Measurements from ENCODE around the gene CA10. TPM values are rescaled to one million over a fixed set of nuclear protein-coding genes. Genes with fewer than 3 reads are reported as not detected.

CA10 gene
- total RNA-seq, 1 experiment from 2014 or later, result not detected

- in situ Hi-C loops (cut with HindIII; ENCODE audit: low sequenced_read_pairs), result no loop called here
- no peak for DNase-seq (ENCODE audit: low spot score)
Observed at GRCh38 chr17:51759260-51759659, 399.3 kb downstream of the CA10 start.

GRCh38 chr17:51751072-51751471, 407.4 kb downstream of the CA10 start:
- in situ Hi-C loops (cut with HindIII; ENCODE audit: low sequenced_read_pairs), result no loop called here
- no peak for DNase-seq (ENCODE audit: low spot score)

GRCh38 chr17:51748749-51749604, 409.5 kb downstream of the CA10 start:
- no peak for DNase-seq (ENCODE audit: low spot score)
- in situ Hi-C loops (cut with HindIII; ENCODE audit: low sequenced_read_pairs), result no loop called here

DNA sequence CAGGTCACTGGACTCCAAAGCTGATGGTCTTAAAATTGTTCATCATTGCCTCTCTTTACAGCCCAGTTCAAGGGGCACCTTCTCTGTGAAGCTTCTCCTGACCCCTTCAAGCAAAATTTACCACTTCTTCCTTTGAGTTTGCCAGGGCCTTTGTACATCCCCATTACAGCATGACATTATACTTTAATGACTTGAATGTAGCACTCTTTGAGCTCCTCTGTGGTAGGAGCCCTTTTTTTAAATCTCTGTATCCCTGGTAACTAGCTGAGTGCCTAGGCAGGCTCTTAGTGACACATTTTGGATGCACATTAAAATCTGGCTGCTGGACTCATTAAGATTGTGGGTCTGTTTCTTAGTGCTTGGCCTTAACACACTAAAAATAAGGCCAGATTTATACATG, 412.1 kb downstream of the CA10 start:
- in situ Hi-C loops (cut with HindIII; ENCODE audit: low sequenced_read_pairs), result no loop called here
- no peak for DNase-seq (ENCODE audit: low spot score)

DNA sequence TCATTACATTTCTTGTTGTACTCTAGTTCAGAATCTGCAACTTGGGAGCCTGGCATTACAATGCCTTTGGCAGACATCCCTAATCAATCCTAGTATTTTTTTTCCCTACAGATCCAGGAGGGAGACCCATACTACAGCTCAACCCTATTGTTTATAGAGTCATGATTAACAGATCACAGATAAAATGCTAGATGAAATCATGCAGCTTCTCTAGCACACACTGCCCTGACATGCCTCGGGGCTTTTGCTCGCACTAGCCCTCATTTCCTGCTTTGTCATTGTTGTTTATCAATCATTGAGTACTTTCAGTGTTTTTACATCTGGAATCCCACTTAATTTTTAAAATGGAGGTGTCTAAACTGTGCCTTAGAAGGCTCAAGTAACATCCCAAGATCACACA, 412.5 kb downstream of the CA10 start:
- DNase-seq (ENCODE audit: low spot score), result no peak
- in situ Hi-C loops (cut with HindIII; ENCODE audit: low sequenced_read_pairs), result no loop called here

GRCh38 chr17:51743477-51743876, 415.0 kb downstream of the CA10 start:
- in situ Hi-C loops (cut with HindIII; ENCODE audit: low sequenced_read_pairs), result no loop called here
- DNase-seq (ENCODE audit: low spot score), result no peak

DNA sequence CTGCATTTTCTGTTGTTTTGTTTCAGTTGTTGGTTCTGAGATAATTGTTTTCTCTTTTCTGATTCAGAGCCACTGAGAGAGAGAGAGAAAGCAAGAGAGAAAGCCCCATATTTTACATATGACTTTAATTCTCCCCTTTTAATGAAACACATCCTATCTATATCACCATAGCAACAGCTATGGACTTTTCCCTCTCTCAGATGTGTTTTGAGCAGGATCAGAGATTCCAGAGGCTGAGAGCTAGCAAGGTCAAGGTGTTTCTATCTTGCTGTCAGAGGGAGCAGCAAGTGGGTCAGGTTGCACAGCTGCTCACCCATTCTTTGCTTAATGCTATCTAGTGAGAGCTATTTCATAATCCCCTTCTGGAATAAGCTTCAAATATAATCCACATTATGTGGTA, 415.9 kb downstream of the CA10 start:
- DNase-seq (ENCODE audit: low spot score), result no peak
- in situ Hi-C loops (cut with HindIII; ENCODE audit: low sequenced_read_pairs), result no loop called here

DNA sequence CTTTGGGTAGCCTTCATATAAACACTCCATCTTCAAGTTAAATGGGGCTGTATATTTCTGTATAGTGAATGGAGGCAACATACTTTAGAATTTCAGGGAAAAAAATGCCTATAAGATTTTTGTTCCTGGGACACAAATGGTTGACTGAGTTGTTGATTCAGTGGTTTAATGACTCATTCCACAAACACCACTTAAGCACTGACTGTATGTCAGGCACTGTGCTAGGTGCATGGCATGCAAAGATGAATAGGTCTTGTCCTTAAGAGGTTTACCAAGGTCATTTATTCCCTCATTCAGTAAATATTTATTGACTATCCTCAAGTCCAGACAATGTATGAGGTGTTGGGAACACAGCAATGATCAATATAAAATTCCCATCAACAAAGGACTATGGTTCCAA, 417.1 kb downstream of the CA10 start:
- DNase-seq (ENCODE audit: low spot score), result no peak
- in situ Hi-C loops (cut with HindIII; ENCODE audit: low sequenced_read_pairs), result no loop called here

DNA sequence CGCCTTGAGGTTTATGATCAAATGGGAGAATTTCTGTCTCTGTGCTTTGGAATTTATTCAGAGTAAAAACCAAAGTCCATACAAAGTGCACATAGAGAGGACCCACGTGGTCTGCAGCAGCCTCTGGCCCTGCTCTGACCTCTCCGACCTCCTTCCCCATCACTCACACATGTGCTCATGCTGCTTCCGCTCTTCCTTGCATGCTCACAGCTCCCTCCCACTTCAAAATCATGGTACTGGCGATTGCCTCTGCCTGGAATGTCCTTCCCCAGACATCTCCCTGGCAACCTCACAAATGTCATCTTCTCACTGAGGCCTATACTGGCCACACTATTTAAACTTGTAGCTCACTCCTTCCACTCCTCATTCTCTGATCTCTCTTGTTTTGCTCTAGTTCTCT, 418.0 kb downstream of the CA10 start:
- in situ Hi-C loops (cut with HindIII; ENCODE audit: low sequenced_read_pairs), result no loop called here
- no peak for DNase-seq (ENCODE audit: low spot score)

- in situ Hi-C loops (cut with HindIII; ENCODE audit: low sequenced_read_pairs), result no loop called here
- no peak for DNase-seq (ENCODE audit: low spot score)
Observed at GRCh38 chr17:51739245-51739886, 419.1 kb downstream of the CA10 start.

GRCh38 chr17:51736356-51736755, 422.2 kb downstream of the CA10 start:
- in situ Hi-C loops (cut with HindIII; ENCODE audit: low sequenced_read_pairs), result no loop called here
- no peak for DNase-seq (ENCODE audit: low spot score)

GRCh38 chr17:51734976-51735375, 423.5 kb downstream of the CA10 start:
- no peak for DNase-seq (ENCODE audit: low spot score)
- in situ Hi-C loops (cut with HindIII; ENCODE audit: low sequenced_read_pairs), result no loop called here

DNA sequence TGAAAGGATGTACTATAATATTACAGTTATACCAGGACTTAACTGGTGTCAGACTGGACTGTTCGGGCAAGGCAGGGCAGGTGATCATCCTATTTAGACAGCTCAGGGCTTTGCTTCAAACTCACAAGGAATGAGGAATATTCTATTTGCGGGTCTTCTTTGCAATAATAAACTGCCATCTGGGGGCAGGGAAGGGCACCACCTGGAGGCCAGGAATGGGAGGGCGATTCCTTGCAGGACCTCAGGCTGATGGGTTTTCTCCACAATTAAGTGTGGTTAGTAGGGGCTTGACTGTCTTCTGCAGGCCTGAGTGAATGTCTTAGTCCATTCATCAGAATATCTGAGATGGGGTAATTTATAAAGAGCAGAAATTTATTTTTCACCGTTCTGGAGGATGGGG, 424.1 kb downstream of the CA10 start:
- no peak for DNase-seq (ENCODE audit: low spot score)
- in situ Hi-C loops (cut with HindIII; ENCODE audit: low sequenced_read_pairs), result no loop called here

- in situ Hi-C loops (cut with HindIII; ENCODE audit: low sequenced_read_pairs), result no loop called here
Observed at GRCh38 chr17:51733166-51733565, 425.3 kb downstream of the CA10 start.

GRCh38 chr17:51731941-51732722, 426.4 kb downstream of the CA10 start:
- DNase-seq (ENCODE audit: low spot score), result no peak
- in situ Hi-C loops (cut with HindIII; ENCODE audit: low sequenced_read_pairs), result no loop called here

More at GRCh38 chr17:51733166-51733565, 425.3 kb downstream of the CA10 start:
- peak; percentile 64 for DNase-seq (ENCODE audit: low spot score)

GRCh38 chr17:51730303-51731050, 428.0 kb downstream of the CA10 start:
- in situ Hi-C loops (cut with HindIII; ENCODE audit: low sequenced_read_pairs), result no loop called here

DNA sequence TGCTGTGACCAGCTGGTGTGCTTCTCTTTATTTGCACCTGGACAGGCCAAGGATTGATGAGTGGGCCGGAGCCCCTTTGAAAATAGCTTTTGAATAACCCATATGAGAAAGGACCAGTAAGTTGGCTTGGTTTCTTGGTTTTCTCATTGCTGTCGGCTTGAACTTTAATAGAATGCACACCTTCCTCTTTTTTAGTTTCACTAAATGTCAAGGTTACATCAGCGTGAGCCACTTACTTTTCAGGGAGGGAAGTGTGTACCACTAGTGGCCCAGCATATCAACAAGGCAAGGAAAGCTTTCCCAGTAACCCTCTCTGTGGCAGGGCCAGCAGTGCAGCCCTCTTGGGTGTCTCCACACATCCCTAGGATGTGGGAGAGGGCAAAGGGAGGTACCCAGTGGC, 433.3 kb downstream of the CA10 start:
- DNase-seq (ENCODE audit: low spot score), result no peak
- in situ Hi-C loops (cut with HindIII; ENCODE audit: low sequenced_read_pairs), result no loop called here

More at GRCh38 chr17:51730303-51731050, 428.0 kb downstream of the CA10 start:
- no peak for DNase-seq (ENCODE audit: low spot score)

DNA sequence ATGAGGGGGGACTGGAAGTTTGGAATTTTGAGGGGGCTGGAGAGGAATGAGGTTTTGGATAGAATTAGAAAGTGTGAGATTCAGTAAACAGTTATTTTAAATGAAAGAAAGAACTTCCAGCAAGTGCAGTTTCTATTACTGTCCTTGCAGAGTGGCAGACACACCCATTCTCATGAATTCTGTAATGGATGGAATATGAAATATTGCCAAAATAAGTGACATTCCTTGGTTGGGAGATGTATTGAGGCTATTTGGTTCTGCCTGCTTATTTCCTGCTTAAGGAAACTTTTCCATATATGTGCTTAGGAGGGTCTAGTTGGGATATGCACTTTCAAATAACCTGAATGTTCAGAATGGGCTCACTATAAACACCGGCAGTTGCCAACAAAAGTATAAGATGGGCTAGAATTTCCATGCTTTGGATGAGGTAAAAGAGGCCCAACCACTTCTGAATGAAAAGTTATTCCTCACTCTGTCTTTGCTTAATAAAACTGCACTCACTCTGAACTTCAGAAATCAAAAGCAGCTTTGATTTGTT, 434.4 kb downstream of the CA10 start:
- in situ Hi-C loops (cut with HindIII; ENCODE audit: low sequenced_read_pairs), result no loop called here
- no peak for DNase-seq (ENCODE audit: low spot score)

- DNase-seq (ENCODE audit: low spot score), result no peak
- in situ Hi-C loops (cut with HindIII; ENCODE audit: low sequenced_read_pairs), result no loop called here
Observed at GRCh38 chr17:51722994-51723393, 435.5 kb downstream of the CA10 start.

All from G401 (cell line).